T-helper 2 cell treated with Interferon-gamma antibody and Interleukin-4, amounts not matched to agents 100 ng/mL and 5 ng/mL, for 36 hours (primary cell): ENCODE data around the gene ADGRL1. TPM values are rescaled to one million over a fixed set of nuclear protein-coding genes. Genes with fewer than 3 reads are reported as not detected.

Experiments used
- intact Hi-C: fragments of 100-400 bp; cut with micrococcal nuclease; formaldehyde crosslinking; loops from one replicate; pipeline ENCODE4 v1.15.1; 2023
- total RNA-seq: library from RNA; stranded (reverse); gene quantifications from 2 replicates; pipeline ENCODE4 v1.2.3, GENCODE V29; 2022

ADGRL1 gene
- total RNA-seq, 1 donor from 2014 or later: 11.0 TPM

- intact Hi-C loops: loop anchor here (1.0 to 2.0 kb wide), 2 partner anchors 35 to 235 kb away; no protein-coding TSS in a partner anchor
Observed at GRCh38 chr19:14115756-14116155, 90.2 kb downstream of the ADGRL1 start.

- intact Hi-C loops: loop anchor here (1.0 kb wide), 1 partner anchor 235 kb away; no protein-coding TSS in a partner anchor
Observed at GRCh38 chr19:14114854-14115253, 91.1 kb downstream of the ADGRL1 start.

DNA sequence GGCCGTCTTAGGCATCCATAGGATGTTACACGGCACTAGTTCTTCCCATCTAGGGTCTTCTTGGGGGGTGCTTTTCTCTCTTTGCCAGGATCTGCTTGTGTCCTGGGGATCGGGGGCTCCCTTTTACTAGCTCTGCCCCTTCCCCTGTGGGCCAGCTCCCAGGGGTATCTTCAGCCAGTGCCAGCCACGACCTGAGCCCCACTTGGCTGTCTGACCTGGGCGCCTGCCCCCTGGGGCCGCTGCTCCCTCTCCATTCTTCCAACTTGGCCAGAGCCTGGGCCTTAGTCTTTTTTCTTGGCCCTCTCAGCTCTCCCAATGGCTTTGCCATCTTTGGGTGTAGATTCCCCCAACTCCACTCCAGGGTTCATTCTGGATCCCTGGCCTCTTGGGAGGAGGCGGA is 91.5 kb downstream of the ADGRL1 start:
- intact Hi-C loops: no loop called here

- intact Hi-C loops: no loop called here
Observed at GRCh38 chr19:14113762-14114414, 92.1 kb downstream of the ADGRL1 start.

- intact Hi-C loops: no loop called here
Observed at GRCh38 chr19:14112809-14113385, 93.1 kb downstream of the ADGRL1 start.

DNA sequence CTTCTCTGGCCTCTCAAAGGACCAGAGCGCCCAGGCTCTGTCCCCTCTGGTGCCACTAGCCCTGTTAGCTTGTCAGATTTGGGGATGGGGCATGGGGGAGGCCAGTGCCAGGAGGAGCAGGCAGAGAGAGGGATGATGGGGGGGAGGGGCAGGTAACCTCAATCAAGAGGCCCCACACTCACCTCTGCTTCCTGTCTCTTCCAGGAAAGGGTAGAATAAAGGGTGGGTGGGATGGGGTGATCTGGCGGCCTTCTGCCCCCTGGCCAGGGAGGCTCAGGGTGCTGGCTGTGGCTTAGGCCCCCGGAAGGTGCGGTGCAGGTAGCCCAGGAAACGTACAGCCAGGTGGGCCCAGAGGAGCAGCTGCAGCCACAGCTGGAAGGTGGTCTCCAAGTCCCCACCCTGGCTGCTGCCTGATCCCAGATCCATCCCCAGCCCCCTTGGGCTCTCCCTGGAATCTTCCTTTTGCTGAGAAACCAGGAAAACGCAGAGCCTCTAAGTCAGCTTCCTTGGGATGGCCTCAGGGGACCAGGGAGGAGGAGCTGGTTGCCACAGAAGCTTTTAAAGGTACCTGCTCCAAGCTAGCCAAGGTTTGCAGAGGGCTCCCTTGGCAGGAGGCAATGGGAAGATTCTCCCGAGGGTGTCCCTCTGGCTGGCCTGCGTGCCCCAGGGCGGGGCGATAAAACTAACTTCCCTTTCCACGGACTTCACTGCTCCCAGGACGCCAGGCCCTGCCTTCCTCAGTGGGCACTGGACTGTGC is 93.7 kb downstream of the ADGRL1 start:
- intact Hi-C loops: no loop called here

- intact Hi-C loops: no loop called here
Observed at GRCh38 chr19:14111486-14111885, 94.5 kb downstream of the ADGRL1 start.

DNA sequence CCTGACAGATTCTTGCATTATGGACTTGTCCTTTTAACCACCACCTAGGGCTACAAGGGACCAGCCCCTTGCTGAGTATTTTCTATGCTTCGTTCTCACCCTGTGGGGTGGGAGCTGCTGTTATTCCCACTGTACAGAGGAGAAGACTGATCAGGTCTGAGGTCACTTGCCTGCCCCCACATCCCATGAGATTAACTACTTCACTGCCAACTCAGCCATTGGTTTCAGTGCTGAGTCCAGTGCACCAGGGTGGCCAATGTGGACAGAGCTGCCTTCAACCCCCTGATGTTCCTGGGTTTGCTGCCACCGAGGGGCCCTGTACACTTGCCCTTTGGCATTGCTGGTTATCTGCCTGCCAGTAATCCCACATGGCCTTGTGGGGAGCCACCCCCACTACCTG is 95.3 kb downstream of the ADGRL1 start:
- intact Hi-C loops: no loop called here

DNA sequence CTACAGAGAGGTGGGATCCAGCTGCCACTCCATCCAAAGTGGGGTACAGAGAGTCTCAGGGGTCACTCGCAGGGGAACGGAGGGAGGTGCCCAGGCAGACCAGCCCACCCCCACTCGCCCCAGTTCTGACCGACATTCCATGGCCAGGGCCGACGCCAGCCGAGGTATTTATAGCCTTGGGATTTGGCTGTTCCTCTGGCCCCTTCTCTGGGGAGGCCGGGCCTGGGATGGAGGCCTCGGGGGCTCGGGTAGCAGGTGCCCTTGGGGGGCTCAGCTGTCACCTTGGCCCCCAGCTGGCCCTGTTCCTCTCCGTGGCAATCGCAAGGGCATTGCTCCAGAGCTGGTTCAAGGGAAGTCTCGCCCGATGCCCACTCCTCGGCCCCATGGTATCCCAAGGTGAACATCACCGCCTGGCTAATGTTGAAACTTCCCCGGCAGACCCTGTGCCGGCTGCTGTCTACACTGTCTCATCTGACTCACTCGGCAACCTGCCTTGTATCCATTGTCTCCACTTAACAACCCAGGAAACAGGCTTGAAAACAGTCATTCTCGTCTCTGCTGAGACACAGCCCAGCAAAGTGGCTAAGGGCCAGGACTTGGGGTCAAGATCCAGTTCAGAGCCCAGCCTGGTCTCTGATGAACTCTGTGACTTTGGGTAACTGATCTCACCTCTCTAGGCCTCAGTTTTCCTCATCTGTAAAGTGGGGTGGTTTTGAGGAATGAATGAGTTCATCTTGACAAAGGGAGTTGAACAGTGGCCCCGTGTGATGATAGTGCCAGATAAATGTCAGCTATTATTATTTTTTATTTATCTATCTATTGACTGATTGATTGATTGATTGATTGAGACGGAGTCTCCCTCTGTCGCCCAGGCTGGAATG is 98.1 kb downstream of the ADGRL1 start:
- intact Hi-C loops: no loop called here

DNA sequence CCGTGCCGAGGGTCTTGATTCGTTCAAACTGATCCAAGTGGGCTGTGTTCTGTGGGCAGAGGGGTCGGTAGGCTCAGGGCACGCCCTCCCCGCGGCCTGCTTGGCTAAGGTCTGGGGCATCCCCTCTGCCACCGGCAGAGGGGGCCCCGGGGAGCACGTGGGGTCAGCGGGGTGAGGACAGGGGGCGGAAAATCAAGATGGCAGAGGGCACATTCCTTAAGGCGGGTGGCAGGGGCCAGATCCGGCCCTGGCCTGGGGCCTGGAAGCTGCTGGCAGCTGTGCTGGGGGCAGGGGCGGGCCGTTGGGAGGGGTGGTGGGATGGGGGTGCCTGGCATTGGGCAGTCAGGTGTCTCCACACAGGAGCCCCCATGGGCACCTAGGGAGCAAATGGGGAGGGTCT is 99.1 kb downstream of the ADGRL1 start:
- intact Hi-C loops: no loop called here

GRCh38 chr19:14105680-14106079 is 100.3 kb downstream of the ADGRL1 start:
- intact Hi-C loops: no loop called here

DNA sequence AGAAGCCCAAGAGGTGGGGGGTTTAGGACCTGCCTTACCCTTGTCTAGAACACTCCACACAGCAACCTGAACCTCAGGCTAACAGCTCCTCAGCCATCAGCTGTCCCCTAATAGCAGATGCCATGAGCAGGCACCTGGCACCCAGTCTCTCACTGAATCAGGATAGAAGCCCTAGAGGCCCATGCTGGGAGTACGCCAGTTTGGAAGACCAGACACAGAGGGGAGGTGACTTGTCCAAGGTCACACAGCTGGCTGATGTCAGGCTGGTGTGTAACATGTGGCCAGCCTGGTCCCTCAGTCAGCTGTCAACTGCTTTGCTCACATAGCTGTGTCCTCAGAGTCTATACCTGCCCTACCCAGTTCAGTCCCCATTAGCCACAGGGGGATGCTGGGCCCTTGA is 102.7 kb downstream of the ADGRL1 start:
- intact Hi-C loops: no loop called here

- intact Hi-C loops: no loop called here
Observed at GRCh38 chr19:14102756-14103155, 103.2 kb downstream of the ADGRL1 start.

DNA sequence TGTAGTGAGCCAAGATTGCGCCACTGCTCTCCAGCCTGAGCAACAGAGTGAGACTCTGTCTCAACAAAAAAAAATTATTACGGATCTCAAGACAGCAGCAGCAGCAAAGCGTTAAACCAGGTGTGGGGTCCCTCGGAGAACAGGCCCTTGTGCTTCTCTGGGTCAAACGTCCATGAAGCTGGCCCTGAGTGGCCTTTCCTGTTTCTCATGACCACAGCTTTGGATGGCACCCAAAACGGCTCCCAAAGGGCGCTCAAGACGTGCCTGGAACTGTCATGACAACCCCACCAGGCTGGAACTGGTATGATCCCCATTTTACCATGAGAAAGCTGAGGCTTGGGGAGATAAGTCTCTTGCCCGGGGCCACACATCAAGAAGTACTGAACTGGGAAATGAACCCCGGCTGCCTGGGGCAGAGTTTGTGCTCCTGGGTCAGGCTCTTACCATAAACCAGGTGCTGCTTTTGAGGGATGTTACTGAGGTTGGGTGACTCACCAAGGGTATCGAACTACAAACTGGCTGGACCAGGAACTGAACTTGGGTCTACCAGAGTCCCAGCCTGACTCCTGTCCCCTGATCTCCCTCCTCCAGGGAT is 103.8 kb downstream of the ADGRL1 start:
- intact Hi-C loops: no loop called here

GRCh38 chr19:14101003-14101545 is 104.9 kb downstream of the ADGRL1 start:
- intact Hi-C loops: no loop called here

Other genes with a start within 250 kb of the ADGRL1 start
- gene RFX1, start 199.8 kb downstream of the ADGRL1 start, total RNA-seq: 16.1 and 16.2 TPM in 2 replicates
- gene RLN3, start 178.0 kb downstream of the ADGRL1 start, total RNA-seq: not detected in 2 replicates
- 90.2 and 91.1 TPM in 2 replicates for gene IL27RA, start 174.4 kb downstream of the ADGRL1 start, total RNA-seq
- 0.30 TPM in 1 of 2 replicates, not detected in the other for gene PALM3, start 144.1 kb downstream of the ADGRL1 start, total RNA-seq
- gene MISP3, start 133.4 kb downstream of the ADGRL1 start, total RNA-seq: 2.1 TPM in 2 replicates
- gene C19orf67, start 120.4 kb downstream of the ADGRL1 start, total RNA-seq: 0.30 and 0.39 TPM in 2 replicates
- gene SAMD1, start 115.4 kb downstream of the ADGRL1 start, total RNA-seq: 103 and 104 TPM in 2 replicates
- 65.4 and 67.4 TPM in 2 replicates for gene PRKACA, start 88.4 kb downstream of the ADGRL1 start, total RNA-seq
- gene ASF1B, start 69.6 kb downstream of the ADGRL1 start, total RNA-seq: 114 and 117 TPM in 2 replicates
- gene ADGRE5, start 175.3 kb upstream of the ADGRL1 start, total RNA-seq: 178 and 183 TPM in 2 replicates
- 274 and 287 TPM in 2 replicates for gene DDX39A, start 213.2 kb upstream of the ADGRL1 start, total RNA-seq
- gene PKN1, start 227.1 kb upstream of the ADGRL1 start, total RNA-seq: 188 and 202 TPM in 2 replicates